Stomach (tissue), 4 donors: ENCODE data around the gene PKHD1.

Experiments used
- EP300 ChIP-seq: sonication (generic); formaldehyde crosslinking; IDR thresholded peaks from one replicate; pipeline ENCODE4 v1.6.1; 2017; ENCODE audit warnings: antibody characterized with exemption
- POLR2A ChIP-seq, 4 donors: fragments of 450-650 bp; IDR thresholded peaks; one replicate each; pipeline ENCODE4 v1.6.1; 2016; ENCODE audit warnings: antibody characterized with exemption in 4 of 4, control low read depth in 2 of 4, mild to moderate bottlenecking in 1 of 4, moderate library complexity in 1 of 4
- POLR2AphosphoS5 ChIP-seq, 3 donors: sonication (generic); formaldehyde crosslinking; IDR thresholded peaks; one replicate each; pipeline ENCODE4 v1.6.1; 2016; ENCODE audit warnings: antibody characterized with exemption in 3 of 3
- TF ChIP-seq, protein P1 (sequence below), 7 experiments: fragments of 450-650 bp in 4 of 7; fragments of 200-600 bp in 3 of 7; sonication (generic) in 3 of 7; IDR thresholded peaks; one replicate each; pipeline ENCODE4 v1.5.1; 2016 to 2019; ENCODE audit warnings: antibody characterized with exemption in 7 of 7, control low read depth in 2 of 7, mild to moderate bottlenecking in 1 of 7

DNA sequence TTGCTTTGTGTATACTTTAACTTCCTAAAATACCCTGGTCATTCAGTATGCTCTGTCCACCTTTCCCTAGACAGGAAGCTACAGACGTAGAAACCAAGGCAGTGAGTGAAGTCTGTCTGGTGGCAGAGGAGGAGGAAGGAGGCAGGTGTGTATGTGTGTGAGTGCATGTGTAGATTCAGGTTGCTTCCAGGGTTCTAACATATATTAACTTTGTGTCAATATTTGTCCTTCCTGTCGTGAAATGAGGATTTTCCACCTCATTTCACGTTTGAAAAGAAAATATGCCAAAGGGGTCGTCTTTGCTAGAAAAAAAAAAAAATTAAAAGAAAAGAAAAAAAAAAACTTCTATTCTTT is 411.5 kb downstream of the PKHD1 start:
- TF ChIP-seq, protein P1, sequence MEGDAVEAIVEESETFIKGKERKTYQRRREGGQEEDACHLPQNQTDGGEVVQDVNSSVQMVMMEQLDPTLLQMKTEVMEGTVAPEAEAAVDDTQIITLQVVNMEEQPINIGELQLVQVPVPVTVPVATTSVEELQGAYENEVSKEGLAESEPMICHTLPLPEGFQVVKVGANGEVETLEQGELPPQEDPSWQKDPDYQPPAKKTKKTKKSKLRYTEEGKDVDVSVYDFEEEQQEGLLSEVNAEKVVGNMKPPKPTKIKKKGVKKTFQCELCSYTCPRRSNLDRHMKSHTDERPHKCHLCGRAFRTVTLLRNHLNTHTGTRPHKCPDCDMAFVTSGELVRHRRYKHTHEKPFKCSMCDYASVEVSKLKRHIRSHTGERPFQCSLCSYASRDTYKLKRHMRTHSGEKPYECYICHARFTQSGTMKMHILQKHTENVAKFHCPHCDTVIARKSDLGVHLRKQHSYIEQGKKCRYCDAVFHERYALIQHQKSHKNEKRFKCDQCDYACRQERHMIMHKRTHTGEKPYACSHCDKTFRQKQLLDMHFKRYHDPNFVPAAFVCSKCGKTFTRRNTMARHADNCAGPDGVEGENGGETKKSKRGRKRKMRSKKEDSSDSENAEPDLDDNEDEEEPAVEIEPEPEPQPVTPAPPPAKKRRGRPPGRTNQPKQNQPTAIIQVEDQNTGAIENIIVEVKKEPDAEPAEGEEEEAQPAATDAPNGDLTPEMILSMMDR (IDR thresholded peaks at IDR 0.05): no peak
- TF ChIP-seq POLR2A (IDR thresholded peaks at IDR 0.05) (no peak), EP300 (no peak), POLR2AphosphoS5 (IDR thresholded peaks at IDR 0.05) (no peak)
